ENCODE results near the gene NR3C1. TPM values are rescaled to one million over a fixed set of nuclear protein-coding genes. Genes with fewer than 3 reads are reported as not detected.

NR3C1 gene
- total and polyA plus RNA-seq, 2 of the 13 experiments (the other 11 are each of a cell fraction or from before 2014, with no cell fraction given), result 10.0 to 24.3 TPM

DNA sequence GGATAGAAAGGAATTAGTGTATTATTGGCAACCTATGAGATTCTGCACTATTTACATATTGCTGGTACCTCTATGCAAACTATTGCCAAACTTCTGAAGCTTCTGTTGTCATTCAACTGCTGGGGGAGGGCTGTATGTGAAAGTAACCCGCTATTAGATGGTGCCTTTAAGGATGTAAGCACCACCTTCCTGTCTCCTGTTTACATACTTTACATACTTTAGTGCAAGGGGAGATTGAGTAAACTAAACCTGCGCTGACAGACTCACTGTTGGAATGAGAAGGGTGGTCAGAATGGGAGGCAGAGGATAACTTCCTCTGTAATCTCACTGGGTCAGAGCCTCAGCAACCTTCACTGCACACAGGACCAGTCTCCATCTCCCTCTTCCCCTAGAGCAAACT, 123.8 kb downstream of the NR3C1 start (continued):
- TF ChIP-seq JARID2 (CRISPR knock-in tag; IDR thresholded peaks at IDR 0.05; ENCODE audit: insufficient replicate concordance) (no peak), NFATC3 (CRISPR knock-in tag; IDR thresholded peaks at IDR 0.05) (no peak), JDP2 (CRISPR knock-in tag; IDR thresholded peaks at IDR 0.05; ENCODE audit: borderline replicate concordance) (no peak), ZMYM2 (CRISPR knock-in tag; IDR thresholded peaks at IDR 0.05) (no peak), ATRX (CRISPR knock-in tag; IDR thresholded peaks at IDR 0.05; ENCODE audit: borderline replicate concordance) (no peak), CHCHD3 (CRISPR knock-in tag; IDR thresholded peaks at IDR 0.05) (no peak), ZNF207 (IDR thresholded peaks at IDR 0.05; ENCODE audit: borderline replicate concordance) (no peak), THAP11 (CRISPR knock-in tag; IDR thresholded peaks at IDR 0.05) (0 out of 2 replicates have a peak, but pooled peaks have one; percentile 30), YEATS4 (CRISPR knock-in tag; IDR thresholded peaks at IDR 0.05; ENCODE audit: borderline replicate concordance) (no peak), IRF2 (CRISPR knock-in tag; IDR thresholded peaks at IDR 0.05) (no peak), SOX5 (CRISPR knock-in tag; IDR thresholded peaks at IDR 0.05; ENCODE audit: borderline replicate concordance) (peak; percentile 73), FOXK2 (IDR thresholded peaks at IDR 0.05) (peak; percentile 33; the same call in 1 of the 2 replicates), NKX3-1 (CRISPR knock-in tag; IDR thresholded peaks at IDR 0.05) (no peak), TSC22D2 (CRISPR knock-in tag; IDR thresholded peaks at IDR 0.05; ENCODE audit: borderline replicate concordance) (no peak), CREM (IDR thresholded peaks at IDR 0.05) (peak; percentile 44; the same call in 1 of the 2 replicates), CREM (CRISPR knock-in tag; IDR thresholded peaks at IDR 0.05) (no peak), ZNF414 (CRISPR knock-in tag; IDR thresholded peaks at IDR 0.05) (no peak), ZNF841 (CRISPR knock-in tag; IDR thresholded peaks at IDR 0.05; ENCODE audit: borderline replicate concordance) (no peak), KLF11 (CRISPR knock-in tag; IDR thresholded peaks at IDR 0.05) (no peak), TRIM24 (CRISPR knock-in tag; IDR thresholded peaks at IDR 0.05) (no peak), SIX4 (CRISPR knock-in tag; IDR thresholded peaks at IDR 0.05) (peak; percentile 66), ZNF331 (CRISPR knock-in tag; IDR thresholded peaks at IDR 0.05) (peak; percentile 43; the same call in 1 of the 2 replicates), GABPB1 (CRISPR knock-in tag; IDR thresholded peaks at IDR 0.05) (peak; percentile 24; the same call in 1 of the 2 replicates), ZNF382 (CRISPR knock-in tag; IDR thresholded peaks at IDR 0.05; ENCODE audit: borderline replicate concordance) (no peak), SATB2 (CRISPR knock-in tag; IDR thresholded peaks at IDR 0.05) (no peak), ZNF567 (CRISPR knock-in tag; IDR thresholded peaks at IDR 0.05; ENCODE audit: borderline replicate concordance) (no peak), SIX1 (CRISPR knock-in tag; IDR thresholded peaks at IDR 0.05; ENCODE audit: borderline replicate concordance) (peak; percentile 83; the same call in 1 of the 2 replicates), SOX6 (IDR thresholded peaks at IDR 0.05) (no peak), SOX6 (CRISPR knock-in tag; IDR thresholded peaks at IDR 0.05) (peak; percentile 77; the same call in 1 of the 2 replicates)
- TF ChIP-seq, protein P1, sequence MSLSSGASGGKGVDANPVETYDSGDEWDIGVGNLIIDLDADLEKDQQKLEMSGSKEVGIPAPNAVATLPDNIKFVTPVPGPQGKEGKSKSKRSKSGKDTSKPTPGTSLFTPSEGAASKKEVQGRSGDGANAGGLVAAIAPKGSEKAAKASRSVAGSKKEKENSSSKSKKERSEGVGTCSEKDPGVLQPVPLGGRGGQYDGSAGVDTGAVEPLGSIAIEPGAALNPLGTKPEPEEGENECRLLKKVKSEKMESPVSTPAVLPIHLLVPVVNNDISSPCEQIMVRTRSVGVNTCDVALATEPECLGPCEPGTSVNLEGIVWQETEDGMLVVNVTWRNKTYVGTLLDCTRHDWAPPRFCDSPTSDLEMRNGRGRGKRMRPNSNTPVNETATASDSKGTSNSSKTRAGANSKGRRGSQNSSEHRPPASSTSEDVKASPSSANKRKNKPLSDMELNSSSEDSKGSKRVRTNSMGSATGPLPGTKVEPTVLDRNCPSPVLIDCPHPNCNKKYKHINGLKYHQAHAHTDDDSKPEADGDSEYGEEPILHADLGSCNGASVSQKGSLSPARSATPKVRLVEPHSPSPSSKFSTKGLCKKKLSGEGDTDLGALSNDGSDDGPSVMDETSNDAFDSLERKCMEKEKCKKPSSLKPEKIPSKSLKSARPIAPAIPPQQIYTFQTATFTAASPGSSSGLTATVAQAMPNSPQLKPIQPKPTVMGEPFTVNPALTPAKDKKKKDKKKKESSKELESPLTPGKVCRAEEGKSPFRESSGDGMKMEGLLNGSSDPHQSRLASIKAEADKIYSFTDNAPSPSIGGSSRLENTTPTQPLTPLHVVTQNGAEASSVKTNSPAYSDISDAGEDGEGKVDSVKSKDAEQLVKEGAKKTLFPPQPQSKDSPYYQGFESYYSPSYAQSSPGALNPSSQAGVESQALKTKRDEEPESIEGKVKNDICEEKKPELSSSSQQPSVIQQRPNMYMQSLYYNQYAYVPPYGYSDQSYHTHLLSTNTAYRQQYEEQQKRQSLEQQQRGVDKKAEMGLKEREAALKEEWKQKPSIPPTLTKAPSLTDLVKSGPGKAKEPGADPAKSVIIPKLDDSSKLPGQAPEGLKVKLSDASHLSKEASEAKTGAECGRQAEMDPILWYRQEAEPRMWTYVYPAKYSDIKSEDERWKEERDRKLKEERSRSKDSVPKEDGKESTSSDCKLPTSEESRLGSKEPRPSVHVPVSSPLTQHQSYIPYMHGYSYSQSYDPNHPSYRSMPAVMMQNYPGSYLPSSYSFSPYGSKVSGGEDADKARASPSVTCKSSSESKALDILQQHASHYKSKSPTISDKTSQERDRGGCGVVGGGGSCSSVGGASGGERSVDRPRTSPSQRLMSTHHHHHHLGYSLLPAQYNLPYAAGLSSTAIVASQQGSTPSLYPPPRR (CRISPR knock-in tag; IDR thresholded peaks at IDR 0.05; ENCODE audit: borderline replicate concordance), result peak; percentile 30; the same call in 1 of the 2 replicates

Data from HepG2 (cell line).